K562 (cell line): Measurements from ENCODE around the gene RIMKLA.

ENCODE experiments used
- HDAC2 ChIP-seq: fragments of 450-650 bp; IDR thresholded peaks from 2 replicates; pipeline ENCODE4 v1.6.1; 2016; ENCODE audit warnings: mild to moderate bottlenecking
- MAX ChIP-seq: sonication (generic); formaldehyde crosslinking; IDR thresholded peaks from 2 replicates; pipeline ENCODE4 v1.9.0; 2022; ENCODE audit warnings: mild to moderate bottlenecking, missing genetic modification reagents
- NCOA1 ChIP-seq: fragments of 450-650 bp; IDR thresholded peaks from 2 replicates; pipeline ENCODE4 v1.6.1; 2016; ENCODE audit warnings: low read depth
- TAF15 ChIP-seq: fragments of 200-400 bp; formaldehyde crosslinking; IDR thresholded peaks from 2 replicates; pipeline ENCODE4 v1.6.1; 2017; ENCODE audit warnings: mild to moderate bottlenecking, low read depth, low read length, moderate library complexity
- TBL1XR1 ChIP-seq, 2 experiments: IDR thresholded peaks; 2 replicates each; pipeline ENCODE4 v1.6.1; 2012; ENCODE audit warnings: improper control_type of control experiment in 2 of 2, low read length in 2 of 2, mild to moderate bottlenecking in 1 of 2
- ZNF766 ChIP-seq: fragments of 200-800 bp; sonication (Bioruptor generic); conservative IDR thresholded peaks from 2 replicates; pipeline ENCODE4 v1.6.1; 2016; ENCODE audit warnings: missing genetic modification characterization, missing compliant biosample characterization

GRCh38 chr1:42456010-42456753, 75.6 kb downstream of the RIMKLA start, which contains the start of the genes PPCS and ZMYND12:
- TF ChIP-seq ZNF766 (CRISPR knock-in tag), result no peak
- TF ChIP-seq NCOA1, result no peak
- TF ChIP-seq TBL1XR1 (IDR thresholded peaks at IDR 0.05; ENCODE audit: low read length in 2 of 2), result no peak
- no peak for TF ChIP-seq HDAC2
- TF ChIP-seq TAF15, result no peak
- TF ChIP-seq MAX, result 0 out of 2 replicates have a peak, but pooled peaks have one; percentile 37
